Smooth muscle cell (in vitro differentiated cells): ENCODE data around the gene PLD6. TPM values are rescaled to one million over a fixed set of nuclear protein-coding genes. Genes with fewer than 3 reads are reported as not detected.

Experiments used
- DNase-seq: peaks from one replicate; lab custom pipeline; 2025; ENCODE audit not compliant: unreplicated experiment; lab: John Stamatoyannopoulos, UW
- H2AFZ ChIP-seq: fragments of 200-600 bp; sonication (generic); 2 replicates; pipeline ENCODE4 v1.6.0; 2016; ENCODE audit warnings: antibody characterized with exemption, low read depth, mild to moderate bottlenecking
- H3F3A ChIP-seq: fragments of 200-600 bp; sonication (generic); 2 replicates; pipeline ENCODE4 v1.6.0; 2017; ENCODE audit warnings: antibody characterized with exemption, low read depth
- H3K27ac ChIP-seq: fragments of 200-600 bp; sonication (generic); 2 replicates; pipeline ENCODE4 v1.5.1; 2016; ENCODE audit warnings: low read depth, mild to moderate bottlenecking
- H3K27me3 ChIP-seq: fragments of 200-600 bp; sonication (generic); 2 replicates; pipeline ENCODE4 v1.6.1; 2016; ENCODE audit warnings: low read depth, mild to moderate bottlenecking
- H3K36me3 ChIP-seq: fragments of 200-600 bp; sonication (generic); 2 replicates; pipeline ENCODE4 v1.5.1; 2016; ENCODE audit warnings: low read depth
- H3K4me1 ChIP-seq: fragments of 200-600 bp; sonication (generic); 2 replicates; pipeline ENCODE4 v1.5.1; 2016; ENCODE audit warnings: low read depth
- H3K4me2 ChIP-seq: fragments of 200-600 bp; sonication (generic); 2 replicates; pipeline ENCODE4 v1.6.0; 2016; ENCODE audit warnings: mild to moderate bottlenecking
- H3K4me3 ChIP-seq: fragments of 200-600 bp; sonication (generic); 2 replicates; pipeline ENCODE4 v1.5.1; 2016; ENCODE audit warnings: mild to moderate bottlenecking
- H3K79me2 ChIP-seq: fragments of 200-600 bp; sonication (generic); 2 replicates; pipeline ENCODE4 v1.6.0; 2016; ENCODE audit warnings: low read depth, mild to moderate bottlenecking
- H3K9ac ChIP-seq: fragments of 200-600 bp; sonication (generic); 2 replicates; pipeline ENCODE4 v1.6.0; 2016; ENCODE audit warnings: low read depth
- H3K9me3 ChIP-seq: fragments of 200-600 bp; sonication (generic); replicated peaks from 2 replicates; pipeline ENCODE4 v1.5.1; 2016; ENCODE audit warnings: low read depth
- H4K20me1 ChIP-seq: fragments of 200-600 bp; sonication (generic); 2 replicates; pipeline ENCODE4 v1.6.0; 2016; ENCODE audit warnings: low read depth
- CTCF ChIP-seq: fragments of 200-600 bp; sonication (generic); IDR thresholded peaks from 2 replicates; pipeline ENCODE4 v1.5.1; 2017; ENCODE audit warnings: borderline replicate concordance, mild to moderate bottlenecking, antibody characterized with exemption; ENCODE audit not compliant: insufficient read depth, poor library complexity, severe bottlenecking
- WGBS: methylation state at CpG from one replicate; pipeline ENCODE4 v1.1.7; 2016; ENCODE audit warnings: low lambda C conversion rate; 5-methylcytosine and 5-hydroxymethylcytosine counted together
- polyA plus RNA-seq: library from polyadenylated mRNA; unstranded; fragments of >200 nt; fragmentation: Nextera tagmentation; extraction: Ambion mirVana; gene quantifications from 2 replicates; pipeline ENCODE4 v1.2.1, GENCODE V29; 2016
- total RNA-seq: library from RNA; depleted of rRNA; stranded (reverse); fragments of >200 nt; gene quantifications from 2 replicates; pipeline ENCODE4 v1.2.3, GENCODE V29; 2014

The PLD6 gene
- total and polyA plus RNA-seq, 2 experiments from 2014 or later, result 0.26 to 0.49 TPM

- no peaks in the 10 kb centered on the region for H3K4me1 ChIP-seq
- no peaks in the 10 kb centered on the region for H3K79me2 ChIP-seq
- DNase-seq, result no peak
- H3K27me3 ChIP-seq, result no peaks in the 10 kb centered on the region
- peaks cover 24% of the 10 kb centered on the region for H4K20me1 ChIP-seq
- H3K9ac ChIP-seq, result no peak overlapping the region
- no peak overlapping the region for H3K4me2 ChIP-seq
- H3K36me3 ChIP-seq, result peaks cover 3% of the 10 kb centered on the region
- no peak overlapping the region for H2AFZ ChIP-seq
- H3K4me3 ChIP-seq, result no peak overlapping the region
- 79% methylated on average over 9 of the region's 9 CpGs for WGBS
- H3K27ac ChIP-seq, result no peak overlapping the region
- TF ChIP-seq CTCF, result no peak
- no peaks in the 10 kb centered on the region for H3F3A ChIP-seq
- H3K9me3 ChIP-seq, result no peaks in the 10 kb centered on the region
Measured at GRCh38 chr17:17170346-17170985, 35.7 kb downstream of the PLD6 start.

- WGBS, result 90% methylated on average over 4 of the region's 4 CpGs
- no peak overlapping the region for H3K9ac ChIP-seq
Measured at GRCh38 chr17:17169396-17169795, 36.7 kb downstream of the PLD6 start.

GRCh38 chr17:17168401-17168800, 37.7 kb downstream of the PLD6 start:
- peaks cover 24% of the 10 kb centered on the region for H4K20me1 ChIP-seq
- H3K9me3 ChIP-seq, result no peaks in the 10 kb centered on the region
- no peak overlapping the region for H3K4me3 ChIP-seq
- no peaks in the 10 kb centered on the region for H3K4me1 ChIP-seq
- H3K79me2 ChIP-seq, result no peaks in the 10 kb centered on the region
- WGBS, result 97% methylated on average over 5 of the region's 5 CpGs
- H3K9ac ChIP-seq, result no peak overlapping the region
- H3K27ac ChIP-seq, result no peak overlapping the region
- H3K4me2 ChIP-seq, result no peak overlapping the region
- no peak overlapping the region for H2AFZ ChIP-seq
- no peaks in the 10 kb centered on the region for H3K27me3 ChIP-seq
- H3K36me3 ChIP-seq, result peaks cover 8% of the 10 kb centered on the region
- no peak for DNase-seq
- H3F3A ChIP-seq, result no peaks in the 10 kb centered on the region
- no peak for TF ChIP-seq CTCF

More at GRCh38 chr17:17169396-17169795, 36.7 kb downstream of the PLD6 start:
- Histone ChIP-seq H3K9me3 (no peaks in the 10 kb centered on the region), H3K27ac (no peak overlapping the region), H3F3A (no peaks in the 10 kb centered on the region), H3K4me2 (no peak overlapping the region), H4K20me1 (peaks cover 24% of the 10 kb centered on the region), H3K27me3 (no peaks in the 10 kb centered on the region), H3K36me3 (peaks cover 8% of the 10 kb centered on the region), H3K4me3 (no peak overlapping the region), H2AFZ (no peak overlapping the region), H3K4me1 (no peaks in the 10 kb centered on the region), H3K79me2 (no peaks in the 10 kb centered on the region)
- no peak for TF ChIP-seq CTCF
- no peak for DNase-seq

- Histone ChIP-seq H2AFZ (no peak overlapping the region), H3K9ac (no peak overlapping the region), H3K4me2 (no peak overlapping the region), H3K27ac (no peak overlapping the region), H4K20me1 (peaks cover 27% of the 10 kb centered on the region), H3K36me3 (peaks cover 8% of the 10 kb centered on the region), H3K79me2 (no peaks in the 10 kb centered on the region), H3K27me3 (no peaks in the 10 kb centered on the region), H3K9me3 (no peaks in the 10 kb centered on the region), H3K4me3 (no peak overlapping the region), H3K4me1 (no peaks in the 10 kb centered on the region), H3F3A (no peaks in the 10 kb centered on the region)
- no peak for DNase-seq
- 96% methylated on average over 10 of the region's 10 CpGs for WGBS
- TF ChIP-seq CTCF, result no peak
Measured at GRCh38 chr17:17167986-17168385, 38.1 kb downstream of the PLD6 start.
